Smooth muscle cell (in vitro differentiated cells): ENCODE data around the gene SLX4. TPM values are rescaled to one million over a fixed set of nuclear protein-coding genes. Genes with fewer than 3 reads are reported as not detected.

Experiments
- DNase-seq: peaks from one replicate; lab custom pipeline; 2025; ENCODE audit not compliant: unreplicated experiment; lab: John Stamatoyannopoulos, UW
- H2AFZ ChIP-seq: fragments of 200-600 bp; sonication (generic); 2 replicates; pipeline ENCODE4 v1.6.0; 2016; ENCODE audit warnings: antibody characterized with exemption, low read depth, mild to moderate bottlenecking
- H3F3A ChIP-seq: fragments of 200-600 bp; sonication (generic); 2 replicates; pipeline ENCODE4 v1.6.0; 2017; ENCODE audit warnings: antibody characterized with exemption, low read depth
- H3K27ac ChIP-seq: fragments of 200-600 bp; sonication (generic); 2 replicates; pipeline ENCODE4 v1.5.1; 2016; ENCODE audit warnings: low read depth, mild to moderate bottlenecking
- H3K27me3 ChIP-seq: fragments of 200-600 bp; sonication (generic); 2 replicates; pipeline ENCODE4 v1.6.1; 2016; ENCODE audit warnings: low read depth, mild to moderate bottlenecking
- H3K36me3 ChIP-seq: fragments of 200-600 bp; sonication (generic); 2 replicates; pipeline ENCODE4 v1.5.1; 2016; ENCODE audit warnings: low read depth
- H3K4me1 ChIP-seq: fragments of 200-600 bp; sonication (generic); 2 replicates; pipeline ENCODE4 v1.5.1; 2016; ENCODE audit warnings: low read depth
- H3K4me2 ChIP-seq: fragments of 200-600 bp; sonication (generic); 2 replicates; pipeline ENCODE4 v1.6.0; 2016; ENCODE audit warnings: mild to moderate bottlenecking
- H3K4me3 ChIP-seq: fragments of 200-600 bp; sonication (generic); 2 replicates; pipeline ENCODE4 v1.5.1; 2016; ENCODE audit warnings: mild to moderate bottlenecking
- H3K79me2 ChIP-seq: fragments of 200-600 bp; sonication (generic); 2 replicates; pipeline ENCODE4 v1.6.0; 2016; ENCODE audit warnings: low read depth, mild to moderate bottlenecking
- H3K9ac ChIP-seq: fragments of 200-600 bp; sonication (generic); 2 replicates; pipeline ENCODE4 v1.6.0; 2016; ENCODE audit warnings: low read depth
- H3K9me3 ChIP-seq: fragments of 200-600 bp; sonication (generic); replicated peaks from 2 replicates; pipeline ENCODE4 v1.5.1; 2016; ENCODE audit warnings: low read depth
- H4K20me1 ChIP-seq: fragments of 200-600 bp; sonication (generic); 2 replicates; pipeline ENCODE4 v1.6.0; 2016; ENCODE audit warnings: low read depth
- WGBS: methylation state at CpG from one replicate; pipeline ENCODE4 v1.1.7; 2016; ENCODE audit warnings: low lambda C conversion rate; 5-methylcytosine and 5-hydroxymethylcytosine counted together
- polyA plus RNA-seq: library from polyadenylated mRNA; unstranded; fragments of >200 nt; fragmentation: Nextera tagmentation; extraction: Ambion mirVana; gene quantifications from 2 replicates; pipeline ENCODE4 v1.2.1, GENCODE V29; 2016
- total RNA-seq: library from RNA; depleted of rRNA; stranded (reverse); fragments of >200 nt; gene quantifications from 2 replicates; pipeline ENCODE4 v1.2.3, GENCODE V29; 2014
- TF ChIP-seq, protein P1 (sequence below): fragments of 200-600 bp; sonication (generic); IDR thresholded peaks from 2 replicates; pipeline ENCODE4 v1.5.1; 2017; ENCODE audit warnings: borderline replicate concordance, mild to moderate bottlenecking, antibody characterized with exemption; ENCODE audit not compliant: insufficient read depth, poor library complexity, severe bottlenecking

SLX4 gene
- total and polyA plus RNA-seq, 2 experiments from 2014 or later: 3.5 to 3.6 TPM

DNA sequence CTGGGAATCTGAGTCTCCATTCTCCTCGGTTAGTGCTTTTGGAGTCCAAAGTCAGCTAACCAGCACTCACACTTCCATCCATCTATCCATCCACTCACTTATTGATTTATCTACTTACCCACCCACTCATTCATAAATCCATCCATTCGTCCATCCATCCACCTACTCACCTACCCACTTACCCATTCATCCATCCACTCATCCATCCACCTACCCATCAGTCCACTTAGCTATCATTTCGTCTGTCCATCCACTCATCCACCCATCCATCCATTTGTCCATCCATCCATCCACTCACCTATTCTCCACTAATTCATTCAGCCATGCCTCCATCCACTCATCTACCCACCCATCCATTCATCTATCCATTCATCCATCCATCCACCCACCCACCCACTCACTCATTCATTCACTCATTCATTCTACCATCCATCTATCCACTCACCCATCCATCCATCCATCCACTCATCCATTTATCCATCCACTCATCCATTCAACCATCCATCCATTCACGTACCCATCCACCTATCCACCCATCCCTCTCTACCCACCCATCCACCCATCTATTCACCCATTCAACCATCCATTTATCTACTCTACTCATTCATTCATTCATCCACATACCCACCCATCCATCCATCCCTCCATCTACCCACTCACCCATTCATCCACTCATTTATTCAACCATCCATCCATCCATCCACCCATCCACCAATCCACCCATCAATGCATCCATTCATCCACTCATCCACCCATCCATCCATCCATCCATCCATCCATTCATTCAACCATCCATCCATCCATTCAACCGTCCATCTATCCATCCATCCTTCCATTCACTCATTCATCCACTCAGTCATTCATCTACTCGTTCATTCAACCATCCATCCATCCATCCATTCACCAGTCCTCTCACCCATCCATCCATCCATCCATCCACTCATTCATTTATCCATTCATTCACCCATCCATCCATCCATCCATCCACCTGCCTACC lies 60.3 kb downstream of the SLX4 start:
- DNase-seq: no peak
- WGBS: 94% methylated on average over 6 of the region's 6 CpGs
- Histone ChIP-seq H3F3A (no peaks in the 10 kb centered on the region), H3K79me2 (no peaks in the 10 kb centered on the region), H3K9me3 (no peaks in the 10 kb centered on the region), H3K36me3 (no peaks in the 10 kb centered on the region), H3K9ac (no peak overlapping the region), H3K4me2 (no peak overlapping the region), H2AFZ (no peak overlapping the region), H3K4me1 (peaks cover 7% of the 10 kb centered on the region), H3K4me3 (no peak overlapping the region), H3K27me3 (no peaks in the 10 kb centered on the region), H4K20me1 (no peaks in the 10 kb centered on the region), H3K27ac (no peak overlapping the region)
- TF ChIP-seq, protein P1, sequence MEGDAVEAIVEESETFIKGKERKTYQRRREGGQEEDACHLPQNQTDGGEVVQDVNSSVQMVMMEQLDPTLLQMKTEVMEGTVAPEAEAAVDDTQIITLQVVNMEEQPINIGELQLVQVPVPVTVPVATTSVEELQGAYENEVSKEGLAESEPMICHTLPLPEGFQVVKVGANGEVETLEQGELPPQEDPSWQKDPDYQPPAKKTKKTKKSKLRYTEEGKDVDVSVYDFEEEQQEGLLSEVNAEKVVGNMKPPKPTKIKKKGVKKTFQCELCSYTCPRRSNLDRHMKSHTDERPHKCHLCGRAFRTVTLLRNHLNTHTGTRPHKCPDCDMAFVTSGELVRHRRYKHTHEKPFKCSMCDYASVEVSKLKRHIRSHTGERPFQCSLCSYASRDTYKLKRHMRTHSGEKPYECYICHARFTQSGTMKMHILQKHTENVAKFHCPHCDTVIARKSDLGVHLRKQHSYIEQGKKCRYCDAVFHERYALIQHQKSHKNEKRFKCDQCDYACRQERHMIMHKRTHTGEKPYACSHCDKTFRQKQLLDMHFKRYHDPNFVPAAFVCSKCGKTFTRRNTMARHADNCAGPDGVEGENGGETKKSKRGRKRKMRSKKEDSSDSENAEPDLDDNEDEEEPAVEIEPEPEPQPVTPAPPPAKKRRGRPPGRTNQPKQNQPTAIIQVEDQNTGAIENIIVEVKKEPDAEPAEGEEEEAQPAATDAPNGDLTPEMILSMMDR: no peak

- Histone ChIP-seq H3K9me3 (no peaks in the 10 kb centered on the region), H3K4me1 (peaks cover 7% of the 10 kb centered on the region), H3K79me2 (no peaks in the 10 kb centered on the region), H3K4me3 (no peak overlapping the region), H3K4me2 (no peak overlapping the region), H4K20me1 (no peaks in the 10 kb centered on the region), H3F3A (no peaks in the 10 kb centered on the region), H2AFZ (no peak overlapping the region), H3K27ac (no peak overlapping the region), H3K27me3 (no peaks in the 10 kb centered on the region), H3K36me3 (no peaks in the 10 kb centered on the region), H3K9ac (no peak overlapping the region)
- TF ChIP-seq, protein P1: no peak
- 96% methylated on average over 2 of the region's 2 CpGs for WGBS
- no peak for DNase-seq
Observed at GRCh38 chr16:3549906-3550305, 61.5 kb downstream of the SLX4 start.

GRCh38 chr16:3548859-3549258 lies 62.5 kb downstream of the SLX4 start:
- Histone ChIP-seq H3K9me3 (no peaks in the 10 kb centered on the region), H3K79me2 (no peaks in the 10 kb centered on the region), H3K27me3 (no peaks in the 10 kb centered on the region), H3K4me3 (no peak overlapping the region), H3K9ac (no peak overlapping the region), H3K4me2 (no peak overlapping the region), H2AFZ (no peak overlapping the region), H3K4me1 (peaks cover 7% of the 10 kb centered on the region), H3F3A (no peaks in the 10 kb centered on the region), H3K27ac (no peak overlapping the region), H3K36me3 (no peaks in the 10 kb centered on the region), H4K20me1 (no peaks in the 10 kb centered on the region)
- WGBS: 89% methylated on average over 15 of the region's 15 CpGs
- no peak for DNase-seq
- TF ChIP-seq, protein P1: no peak
